ENCODE results near the gene ARMC8. TPM values are rescaled to one million over a fixed set of nuclear protein-coding genes. Genes with fewer than 3 reads are reported as not detected.

ARMC8 gene
- total RNA-seq, 1 experiment from 2014 or later = 63.6 TPM

- Histone ChIP-seq H4K20me1 (ENCODE audit: control insufficient read depth, insufficient read depth, insufficient read length) (peaks cover 2% of the 10 kb centered on the region), H2BK12ac (ENCODE audit: insufficient read length, low read depth, low read length) (no peak overlapping the region), H4K5ac (ENCODE audit: insufficient read length, low read depth, low read length) (no peak overlapping the region), H3K79me2 (ENCODE audit: insufficient read depth, low read length) (peaks cover 24% of the 10 kb centered on the region; the same call in 1 of the 2 replicates), H3K23me2 (ENCODE audit: insufficient read length, low read depth, low read length, poor library complexity, severe bottlenecking) (no peaks in the 10 kb centered on the region), H2BK5ac (ENCODE audit: insufficient read length, low read length) (no peak overlapping the region), H3K9ac (ENCODE audit: extremely low read depth, insufficient read length, low read length) (no peak overlapping the region), H3K23ac (ENCODE audit: insufficient read length, low read depth, low read length) (no peak overlapping the region), H2BK20ac (ENCODE audit: low read depth, low read length, poor library complexity, severe bottlenecking) (no peak overlapping the region), H2AFZ (ENCODE audit: low read length) (no peak overlapping the region), H4K8ac (replicated peaks; ENCODE audit: insufficient read length, low read depth, low read length) (no peak overlapping the region), H3T11ph (ENCODE audit: low read length) (no peak overlapping the region), H3K4me1 (ENCODE audit: insufficient read depth, low read length) (no peaks in the 10 kb centered on the region), H3K4me2 (ENCODE audit: insufficient read depth, insufficient read length, low read length) (no peak overlapping the region), H3K79me1 (ENCODE audit: insufficient read depth, low read depth, low read length, poor library complexity, severe bottlenecking) (no peaks in the 10 kb centered on the region), H2BK120ac (ENCODE audit: low read depth, low read length, poor library complexity, severe bottlenecking) (no peak overlapping the region), H3K4ac (ENCODE audit: low read depth, low read length) (no peak overlapping the region), H3K56ac (ENCODE audit: insufficient read length, low read depth, low read length) (no peak overlapping the region), H2AK5ac (ENCODE audit: insufficient read length, low read length) (no peak overlapping the region), H4K91ac (ENCODE audit: insufficient read length, low read depth, low read length) (no peak overlapping the region), H3K27me3 (ENCODE audit: insufficient read depth, low read length) (no peaks in the 10 kb centered on the region), H3K9me3 (ENCODE audit: control insufficient read depth, low read depth, low read length) (no peaks in the 10 kb centered on the region), H3K14ac (ENCODE audit: insufficient read depth, low read length) (no peak overlapping the region), H3K18ac (ENCODE audit: insufficient read length, low read depth, low read length) (no peak overlapping the region), H3K27ac (ENCODE audit: insufficient read length, low read depth, low read length) (no peak overlapping the region), H2BK15ac (ENCODE audit: low read depth, low read length) (no peak overlapping the region)
- Mint-ChIP-seq H3K36me3 (ENCODE audit: insufficient read depth in 1 of 3, low read depth in 3 of 3) (peaks cover 6 to 26% (median 22%) of the 10 kb centered on the region in 3 experiments; a peak in 6 of 7 replicates), H3K9me3 (no peaks in the 10 kb centered on the region; a peak in 1 of 5 replicates), H3K4me1 (no peaks in the 10 kb centered on the region), H3K27ac (no peak overlapping the region), H3K27me3 (ENCODE audit: low read depth) (no peaks in the 10 kb centered on the region), H3K4me3 (no peak overlapping the region)
- TF ChIP-seq, protein P1, sequence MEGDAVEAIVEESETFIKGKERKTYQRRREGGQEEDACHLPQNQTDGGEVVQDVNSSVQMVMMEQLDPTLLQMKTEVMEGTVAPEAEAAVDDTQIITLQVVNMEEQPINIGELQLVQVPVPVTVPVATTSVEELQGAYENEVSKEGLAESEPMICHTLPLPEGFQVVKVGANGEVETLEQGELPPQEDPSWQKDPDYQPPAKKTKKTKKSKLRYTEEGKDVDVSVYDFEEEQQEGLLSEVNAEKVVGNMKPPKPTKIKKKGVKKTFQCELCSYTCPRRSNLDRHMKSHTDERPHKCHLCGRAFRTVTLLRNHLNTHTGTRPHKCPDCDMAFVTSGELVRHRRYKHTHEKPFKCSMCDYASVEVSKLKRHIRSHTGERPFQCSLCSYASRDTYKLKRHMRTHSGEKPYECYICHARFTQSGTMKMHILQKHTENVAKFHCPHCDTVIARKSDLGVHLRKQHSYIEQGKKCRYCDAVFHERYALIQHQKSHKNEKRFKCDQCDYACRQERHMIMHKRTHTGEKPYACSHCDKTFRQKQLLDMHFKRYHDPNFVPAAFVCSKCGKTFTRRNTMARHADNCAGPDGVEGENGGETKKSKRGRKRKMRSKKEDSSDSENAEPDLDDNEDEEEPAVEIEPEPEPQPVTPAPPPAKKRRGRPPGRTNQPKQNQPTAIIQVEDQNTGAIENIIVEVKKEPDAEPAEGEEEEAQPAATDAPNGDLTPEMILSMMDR (conservative IDR thresholded peaks at IDR 0.05) = no peak
- no peak for DNase-seq
- no CpG with 5 or more reads among the region's 2 CpGs for WGBS (ENCODE audit: extremely low coverage, insufficient read length, low lambda C conversion rate)
Observed at GRCh38 chr3:138196023-138196422, 8.9 kb downstream of the ARMC8 start.

Measured in H9 (cell line).